NT2/D1 (cell line): ENCODE results near the gene DUSP7.

Experiments used
- SUZ12 ChIP-seq: IDR thresholded peaks from 2 replicates; pipeline ENCODE4 v1.6.1; 2011; ENCODE audit not compliant: insufficient read length, insufficient read depth; ENCODE audit errors: extremely low read depth
- YY1 ChIP-seq: IDR thresholded peaks from 2 replicates; pipeline ENCODE4 v1.6.1; 2011; ENCODE audit not compliant: insufficient read length, insufficient read depth

GRCh38 chr3:52040600-52040999, 15.8 kb downstream of the DUSP7 start:
- TF ChIP-seq SUZ12 = no peak
- no peak for TF ChIP-seq YY1
